HUDEP-2 (cell line): ENCODE measurements around the gene SENP8.
"Not testable (repeated sequence)": the region's sequence is repeated elsewhere in the genome, so short reads cannot be mapped to it uniquely, and the experiment has no call there.

Source experiments
- DNase-seq, 76 experiments: peaks; one replicate each; lab custom pipeline; 2025; ENCODE audit not compliant: unreplicated experiment in 76 of 76; lab: John Stamatoyannopoulos, UW

Gene SENP8

GRCh38 chr15:72118017-72118978 is at the start of gene SENP8, which contains the start of gene MYO9A:
SENP8 (plus strand) TSS chr15:72118403; CDS start chr15:72139624, 21,221 bp downstream.
MYO9A (minus strand) TSS chr15:72118150; CDS start chr15:72046563, 71,587 bp downstream.
- peak; percentile 33 to 99 (median 96) for DNase-seq

GRCh38 chr15:72068856-72069255 is 49.3 kb upstream of the SENP8 start:
- peak in 15 of 76 experiments; percentile 3 to 49 (median 12) for DNase-seq

DNA sequence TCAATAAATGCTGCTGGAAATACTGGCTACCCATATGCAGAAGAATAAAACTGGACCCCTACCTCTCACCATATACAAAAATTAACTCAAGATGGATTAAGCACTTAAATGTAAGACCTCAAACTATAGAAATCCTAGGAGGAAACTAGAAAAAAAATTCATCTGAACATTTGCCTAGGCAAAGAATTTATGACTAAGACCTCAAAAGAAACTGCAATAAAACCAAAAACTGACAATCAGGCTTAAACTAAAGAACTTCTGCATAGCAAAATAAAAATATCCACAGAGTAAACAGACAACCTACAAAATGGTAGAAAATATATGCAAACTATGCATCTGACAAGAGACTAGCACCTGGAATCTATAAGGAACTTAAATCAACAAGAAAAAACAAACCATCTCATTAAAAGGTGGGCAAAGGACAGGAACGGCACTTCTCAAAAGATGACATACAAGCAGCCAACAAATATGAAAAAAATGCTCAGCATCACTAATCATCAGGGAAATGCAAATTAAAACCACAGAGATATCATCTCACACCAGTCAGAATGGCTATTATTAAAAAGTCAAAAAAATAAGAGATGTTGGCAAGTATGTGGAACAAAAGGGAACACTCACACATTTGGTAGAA is 47.3 kb upstream of the SENP8 start:
- DNase-seq, result no peak

DNA sequence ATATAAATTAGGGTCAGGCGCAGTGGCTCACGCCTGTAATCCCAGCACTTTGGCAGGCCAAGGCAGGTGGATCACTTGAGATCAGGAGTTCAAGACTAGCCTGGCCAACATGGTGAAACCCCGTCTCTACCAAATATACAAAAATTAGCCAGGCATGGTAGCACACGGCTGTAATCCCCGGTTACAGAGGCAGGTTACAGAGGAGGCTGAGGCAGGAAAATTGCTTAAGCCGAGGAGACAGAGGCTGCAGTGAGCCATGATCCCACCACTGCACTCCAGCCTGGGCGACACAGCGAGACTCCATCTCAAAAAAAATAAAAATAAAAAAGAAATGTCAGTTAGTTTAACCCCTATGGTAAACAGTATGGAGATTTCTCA is 46.8 kb upstream of the SENP8 start:
- DNase-seq, result not testable (repeated sequence)

DNA sequence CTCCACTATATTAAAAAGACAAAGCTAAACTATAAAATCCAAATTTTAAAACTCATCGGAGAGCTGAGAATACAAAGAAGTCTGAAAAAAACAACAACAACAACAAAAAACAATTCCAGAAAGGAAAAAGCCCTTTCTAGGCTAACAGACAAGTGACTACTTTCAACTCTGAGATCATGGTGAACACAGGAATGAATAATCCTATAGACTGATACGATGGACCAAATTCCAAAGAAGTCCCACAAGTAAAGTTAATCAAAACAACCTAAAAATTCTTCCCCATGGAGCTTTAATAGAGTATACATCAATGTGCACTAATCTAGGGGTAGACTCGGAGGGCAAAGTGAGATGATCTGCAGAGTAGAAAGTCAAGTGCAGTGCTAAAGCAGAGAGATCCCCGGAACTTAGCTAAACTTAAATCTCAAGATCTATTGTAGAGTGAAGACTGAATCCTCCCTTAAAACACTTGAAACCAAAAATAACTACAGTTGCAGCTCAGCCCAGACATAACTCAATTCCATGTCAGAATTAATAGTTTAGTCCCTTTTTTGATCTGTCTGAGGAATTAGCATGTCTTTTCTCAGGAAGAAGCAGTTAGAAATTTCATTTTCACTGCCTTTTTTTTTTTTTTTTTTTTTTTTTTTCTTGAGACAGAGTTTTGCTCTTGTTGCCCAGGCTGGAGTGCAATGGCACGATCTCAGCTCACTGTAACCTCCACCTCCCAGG is 43.7 kb upstream of the SENP8 start:
- DNase-seq, result no peak

- DNase-seq, result no peak
Measured at GRCh38 chr15:72077950-72078349, 40.3 kb upstream of the SENP8 start.

DNA sequence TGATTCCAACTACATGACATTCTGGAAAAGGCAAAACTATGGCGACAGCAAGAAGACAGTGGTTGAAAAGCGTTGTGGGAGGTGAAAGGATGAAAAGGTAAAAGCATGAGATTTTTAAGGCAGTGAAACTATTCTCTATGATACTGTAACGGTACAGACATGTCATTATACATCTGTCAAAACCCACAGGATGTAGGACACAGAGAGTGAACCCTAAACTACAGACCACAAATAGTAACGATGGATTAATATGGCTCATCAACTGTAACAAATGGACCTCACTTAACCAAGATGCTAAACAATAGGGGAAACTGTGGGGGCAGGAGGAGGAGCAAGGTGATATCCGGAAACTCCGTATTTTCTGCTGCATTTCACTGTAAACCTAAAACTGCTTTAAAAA is 39.3 kb upstream of the SENP8 start:
- no peak for DNase-seq

DNA sequence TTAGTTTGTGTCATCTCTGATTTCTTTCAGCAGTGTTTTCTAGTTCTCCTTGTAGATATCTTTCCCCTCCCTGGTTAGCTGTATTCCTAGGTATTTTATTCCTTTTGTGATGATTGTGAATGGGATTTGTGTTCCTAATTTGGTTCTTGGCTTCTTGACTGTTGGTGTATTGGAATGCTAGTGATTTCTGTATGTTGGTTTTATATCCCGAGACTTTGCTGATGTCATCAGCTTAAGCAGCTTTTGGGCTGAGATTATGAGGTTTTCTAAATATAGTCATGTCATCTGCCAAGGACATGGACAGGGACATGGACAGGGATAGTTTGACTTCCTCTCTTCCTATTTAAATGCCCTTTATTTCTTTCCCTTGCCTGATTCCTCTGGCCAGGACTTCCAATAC is 36.0 kb upstream of the SENP8 start:
- no peak for DNase-seq

- peak in 57 of 76 experiments; percentile 5 to 70 (median 42) for DNase-seq
Measured at GRCh38 chr15:72086010-72086697, 32.0 kb upstream of the SENP8 start.

DNA sequence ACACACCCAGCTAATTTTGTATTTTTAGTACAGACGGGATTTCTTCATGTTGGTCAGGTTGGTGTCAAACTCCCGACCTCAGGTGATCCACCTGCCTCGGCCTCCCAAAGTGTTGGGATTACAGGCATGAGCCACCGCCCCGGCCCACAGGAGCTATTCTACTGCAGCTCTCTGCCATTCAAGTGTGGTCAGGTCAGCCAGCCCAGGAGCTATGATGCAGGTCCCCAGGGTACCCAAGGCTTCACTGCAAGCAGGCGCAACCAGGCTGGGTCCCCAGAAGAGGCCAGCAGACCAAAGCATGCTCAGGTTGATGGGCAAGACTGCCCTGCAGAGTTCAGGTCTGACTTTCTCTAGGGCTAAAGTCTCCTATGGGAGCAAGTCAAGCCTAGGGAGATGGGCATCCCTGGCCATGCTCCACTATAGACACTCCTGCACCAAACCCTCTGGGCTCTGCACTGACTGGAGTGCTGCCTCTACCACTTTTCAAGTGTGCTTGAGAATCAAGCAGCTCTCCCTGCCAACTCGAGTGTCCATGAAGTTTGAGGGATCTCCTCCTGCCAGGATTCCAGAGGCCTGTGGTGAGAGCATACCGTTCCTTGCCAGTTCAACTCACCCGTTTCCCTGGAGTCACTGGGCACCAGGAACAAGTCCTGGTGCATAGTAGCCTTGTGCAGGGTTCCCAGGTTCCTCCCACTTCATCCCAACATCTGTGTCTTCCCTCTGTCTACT is 31.1 kb upstream of the SENP8 start:
- DNase-seq, result no peak

GRCh38 chr15:72092006-72092405 is 26.2 kb upstream of the SENP8 start:
- DNase-seq, result peak in 48 of 76 experiments; percentile 2 to 72 (median 34)

GRCh38 chr15:72092691-72093090 is 25.5 kb upstream of the SENP8 start:
- no peak for DNase-seq

DNA sequence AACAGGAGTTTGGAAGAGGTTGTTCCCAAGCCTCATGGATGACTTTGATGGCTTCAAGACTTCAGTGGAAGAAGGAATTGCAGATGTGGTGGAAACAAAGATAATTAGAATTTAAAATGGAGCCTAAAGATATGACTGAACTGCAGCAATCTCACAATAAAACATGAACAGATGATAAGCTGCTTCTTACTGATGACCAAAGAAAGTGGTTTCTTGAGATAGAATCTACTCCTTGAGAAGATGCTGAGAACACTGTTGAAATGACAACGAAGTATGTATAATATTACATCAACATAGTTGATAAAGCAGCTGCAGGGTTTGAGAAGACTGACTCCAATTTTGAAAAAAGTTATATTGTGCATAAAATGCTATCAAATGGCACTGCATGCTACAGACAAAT is 21.4 kb upstream of the SENP8 start:
- peak in 3 of 76 experiments; percentile 10 to 24 (median 20) for DNase-seq

DNA sequence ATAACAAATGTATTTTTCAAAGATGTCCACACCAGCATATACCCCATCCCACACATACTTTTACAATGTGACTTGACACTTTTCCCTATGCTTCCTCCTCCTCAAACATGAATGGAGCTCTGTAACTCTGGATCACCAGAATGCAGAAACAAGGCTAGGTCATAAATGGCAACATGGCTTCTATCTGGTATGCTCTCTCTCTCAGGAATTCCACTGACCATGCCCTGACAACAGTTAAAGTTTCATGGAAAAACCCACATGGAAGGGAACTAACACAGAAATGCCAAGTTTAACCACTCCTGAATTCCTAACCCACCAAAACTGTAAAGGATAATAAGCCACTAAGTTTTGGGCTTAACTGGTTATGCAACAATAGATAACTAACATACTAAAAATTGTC is 20.2 kb upstream of the SENP8 start:
- no peak for DNase-seq

- no peak for DNase-seq
Measured at GRCh38 chr15:72099155-72099554, 19.0 kb upstream of the SENP8 start.

DNA sequence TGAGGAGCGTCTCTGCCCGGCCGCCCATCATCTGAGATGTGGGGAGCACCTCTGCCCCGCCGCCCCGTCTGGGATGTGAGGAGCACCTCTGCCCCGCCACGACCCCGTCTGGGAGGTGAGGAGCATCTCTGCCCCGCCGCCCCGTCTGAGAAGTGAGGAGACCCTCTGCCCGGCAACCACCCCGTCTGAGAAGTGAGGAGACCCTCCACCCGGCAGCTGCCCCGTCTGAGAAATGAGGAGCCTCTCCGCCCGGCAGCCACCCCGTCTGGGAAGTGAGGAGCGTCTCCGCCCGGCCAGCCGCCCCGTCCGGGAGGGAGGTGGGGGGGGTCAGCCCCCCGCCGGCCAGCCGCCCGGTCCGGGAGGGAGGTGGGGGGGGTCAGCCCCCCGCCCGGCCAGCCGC is 17.7 kb upstream of the SENP8 start:
- not testable (repeated sequence) for DNase-seq

GRCh38 chr15:72105111-72105510 is 13.1 kb upstream of the SENP8 start:
- DNase-seq, result no peak

DNA sequence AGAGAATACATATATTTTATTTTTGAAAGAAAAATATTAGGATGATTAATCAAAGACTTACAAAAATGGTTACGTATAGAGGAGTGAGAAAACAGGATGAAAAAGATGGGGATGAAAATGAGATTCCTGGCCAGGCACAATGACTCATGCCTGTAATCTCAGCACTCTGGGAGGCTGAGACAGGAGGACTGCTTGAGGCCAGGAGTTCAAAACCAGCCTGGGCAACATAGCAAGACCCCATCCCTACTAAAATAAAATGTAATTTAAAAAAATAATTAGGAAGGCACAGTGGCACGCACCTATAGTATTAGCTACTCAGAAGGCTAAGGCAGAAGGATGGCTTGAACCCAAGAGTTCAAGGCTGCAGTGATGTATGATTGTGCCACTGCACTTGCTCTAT is 12.1 kb upstream of the SENP8 start:
- no peak for DNase-seq

- no peak for DNase-seq
Measured at GRCh38 chr15:72110355-72110754, 7.8 kb upstream of the SENP8 start.

DNA sequence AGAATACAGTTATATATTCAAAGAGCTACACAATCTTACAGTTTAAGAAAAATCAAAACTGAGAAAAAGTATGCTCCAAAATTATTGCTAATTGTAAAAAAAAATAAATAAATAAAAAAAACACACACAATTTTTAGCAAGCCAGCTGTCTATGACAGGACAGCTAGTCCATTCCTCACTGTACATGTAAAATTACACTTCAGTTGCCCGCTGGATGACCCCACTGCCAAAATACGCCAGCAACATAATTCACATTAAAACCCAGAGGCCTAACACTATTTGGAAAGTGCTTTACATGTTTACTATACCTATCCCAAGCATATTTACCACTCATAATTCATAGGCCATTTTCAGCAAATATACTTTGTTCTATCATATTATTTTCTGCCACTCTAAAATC is 6.1 kb upstream of the SENP8 start:
- DNase-seq, result no peak
